ENCODE data around the gene TBC1D9B.

The TBC1D9B gene

DNA sequence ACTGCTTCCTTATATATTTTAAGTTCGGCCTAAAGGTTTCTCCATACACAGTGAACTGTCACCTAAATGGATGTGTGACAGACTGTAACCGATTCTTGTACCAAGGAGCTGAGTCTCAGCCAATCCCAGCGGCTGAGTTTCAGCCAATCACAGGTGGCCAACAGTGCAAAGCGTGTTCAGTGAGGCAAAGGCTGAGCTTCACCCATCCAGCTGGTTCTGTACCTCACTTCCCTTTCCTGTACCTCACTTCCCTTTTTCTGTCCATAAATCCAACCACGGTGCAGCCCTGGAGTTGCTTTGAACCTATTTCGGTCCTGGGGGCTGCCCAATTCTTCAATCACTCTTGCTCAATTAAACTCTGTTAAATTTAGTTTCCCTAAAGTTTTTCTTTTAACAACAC lies 15.7 kb upstream of the TBC1D9B start:
- no peak overlapping the region for H3K27ac ChIP-seq
- H3K9ac ChIP-seq: no peak overlapping the region
- H3K79me2 ChIP-seq: no peaks in the 10 kb centered on the region
- H3K4me1 ChIP-seq: no peaks in the 10 kb centered on the region
- H3K27me3 ChIP-seq (ENCODE audit: control insufficient read depth, insufficient read depth, low read length): no peaks in the 10 kb centered on the region
- H3K36me3 ChIP-seq (ENCODE audit: control insufficient read depth, insufficient read depth, low read length): no peaks in the 10 kb centered on the region
- no peak overlapping the region for H3K4me3 ChIP-seq (ENCODE audit: low read depth, low read length)
- no peak overlapping the region for H2AFZ ChIP-seq
- TF ChIP-seq, protein P1, sequence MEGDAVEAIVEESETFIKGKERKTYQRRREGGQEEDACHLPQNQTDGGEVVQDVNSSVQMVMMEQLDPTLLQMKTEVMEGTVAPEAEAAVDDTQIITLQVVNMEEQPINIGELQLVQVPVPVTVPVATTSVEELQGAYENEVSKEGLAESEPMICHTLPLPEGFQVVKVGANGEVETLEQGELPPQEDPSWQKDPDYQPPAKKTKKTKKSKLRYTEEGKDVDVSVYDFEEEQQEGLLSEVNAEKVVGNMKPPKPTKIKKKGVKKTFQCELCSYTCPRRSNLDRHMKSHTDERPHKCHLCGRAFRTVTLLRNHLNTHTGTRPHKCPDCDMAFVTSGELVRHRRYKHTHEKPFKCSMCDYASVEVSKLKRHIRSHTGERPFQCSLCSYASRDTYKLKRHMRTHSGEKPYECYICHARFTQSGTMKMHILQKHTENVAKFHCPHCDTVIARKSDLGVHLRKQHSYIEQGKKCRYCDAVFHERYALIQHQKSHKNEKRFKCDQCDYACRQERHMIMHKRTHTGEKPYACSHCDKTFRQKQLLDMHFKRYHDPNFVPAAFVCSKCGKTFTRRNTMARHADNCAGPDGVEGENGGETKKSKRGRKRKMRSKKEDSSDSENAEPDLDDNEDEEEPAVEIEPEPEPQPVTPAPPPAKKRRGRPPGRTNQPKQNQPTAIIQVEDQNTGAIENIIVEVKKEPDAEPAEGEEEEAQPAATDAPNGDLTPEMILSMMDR (IDR thresholded peaks at IDR 0.05): no peak
- no peak overlapping the region for H3K4me2 ChIP-seq (ENCODE audit: low read length)
- H3K9me3 ChIP-seq (ENCODE audit: control insufficient read depth, low read length): no peaks in the 10 kb centered on the region

DNA sequence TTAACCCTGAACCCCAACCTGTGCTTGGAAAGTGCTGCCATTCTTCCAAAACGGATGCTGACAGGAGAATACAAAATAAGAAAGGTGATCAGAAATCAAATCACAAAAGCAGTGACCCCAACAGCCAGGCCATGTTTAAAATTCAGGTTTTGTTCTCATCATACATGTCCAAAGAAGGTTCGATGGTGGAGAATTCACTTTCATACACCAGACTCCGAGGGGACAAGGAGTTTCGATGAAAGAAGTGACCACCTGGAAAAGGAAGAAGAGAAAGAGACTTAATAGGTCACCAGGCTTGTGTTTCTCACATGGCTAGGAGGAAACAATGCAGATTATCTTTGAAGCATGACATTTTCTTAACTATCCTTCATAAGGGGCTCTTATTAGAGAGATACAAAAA lies 12.5 kb upstream of the TBC1D9B start:
- Histone ChIP-seq H3K36me3 (ENCODE audit: control insufficient read depth, insufficient read depth, low read length) (no peaks in the 10 kb centered on the region), H3K9me3 (ENCODE audit: control insufficient read depth, low read length) (no peaks in the 10 kb centered on the region), H3K4me2 (ENCODE audit: low read length) (no peak overlapping the region), H3K4me1 (no peaks in the 10 kb centered on the region), H3K9ac (no peak overlapping the region), H3K79me2 (no peaks in the 10 kb centered on the region), H3K27ac (no peak overlapping the region), H2AFZ (no peak overlapping the region), H3K27me3 (ENCODE audit: control insufficient read depth, insufficient read depth, low read length) (no peaks in the 10 kb centered on the region), H3K4me3 (ENCODE audit: low read depth, low read length) (no peak overlapping the region)
- TF ChIP-seq, protein P1 (IDR thresholded peaks at IDR 0.05): no peak

DNA sequence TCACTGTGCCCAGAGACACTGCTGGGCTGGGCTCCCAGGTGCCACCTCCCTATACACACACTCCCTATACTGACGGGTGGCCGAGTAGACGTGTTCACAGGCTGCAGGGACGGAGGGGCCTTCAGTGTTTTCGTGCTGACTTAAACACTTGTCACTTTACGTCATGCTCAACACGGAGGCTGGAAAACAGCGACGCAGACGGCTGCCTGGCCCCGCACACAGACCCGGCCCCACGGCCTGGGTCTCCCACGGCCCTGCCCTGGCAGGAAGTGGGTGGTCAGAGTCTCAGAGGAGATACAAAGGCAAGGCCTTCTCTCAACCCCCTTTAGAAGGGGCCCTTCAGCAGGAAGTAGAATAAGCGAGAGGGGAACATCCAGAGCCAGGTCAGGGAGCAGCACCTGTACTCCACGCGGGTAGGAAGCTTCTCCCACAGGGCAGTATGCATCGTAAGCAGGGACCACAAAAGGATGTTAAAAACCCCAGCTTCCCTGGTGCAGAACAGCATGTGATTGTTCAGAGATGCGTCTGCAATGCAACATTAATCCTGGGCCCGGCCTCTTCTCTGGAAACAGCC lies 11.9 kb upstream of the TBC1D9B start:
- Histone ChIP-seq H3K4me2 (ENCODE audit: low read length) (no peak overlapping the region), H3K9me3 (ENCODE audit: control insufficient read depth, low read length) (no peaks in the 10 kb centered on the region), H3K27ac (no peak overlapping the region), H3K27me3 (ENCODE audit: control insufficient read depth, insufficient read depth, low read length) (no peaks in the 10 kb centered on the region), H3K79me2 (no peaks in the 10 kb centered on the region), H3K36me3 (ENCODE audit: control insufficient read depth, insufficient read depth, low read length) (no peaks in the 10 kb centered on the region), H3K4me3 (ENCODE audit: low read depth, low read length) (no peak overlapping the region), H3K9ac (no peak overlapping the region), H2AFZ (no peak overlapping the region), H3K4me1 (no peaks in the 10 kb centered on the region)
- TF ChIP-seq, protein P1 (IDR thresholded peaks at IDR 0.05): no peak

DNA sequence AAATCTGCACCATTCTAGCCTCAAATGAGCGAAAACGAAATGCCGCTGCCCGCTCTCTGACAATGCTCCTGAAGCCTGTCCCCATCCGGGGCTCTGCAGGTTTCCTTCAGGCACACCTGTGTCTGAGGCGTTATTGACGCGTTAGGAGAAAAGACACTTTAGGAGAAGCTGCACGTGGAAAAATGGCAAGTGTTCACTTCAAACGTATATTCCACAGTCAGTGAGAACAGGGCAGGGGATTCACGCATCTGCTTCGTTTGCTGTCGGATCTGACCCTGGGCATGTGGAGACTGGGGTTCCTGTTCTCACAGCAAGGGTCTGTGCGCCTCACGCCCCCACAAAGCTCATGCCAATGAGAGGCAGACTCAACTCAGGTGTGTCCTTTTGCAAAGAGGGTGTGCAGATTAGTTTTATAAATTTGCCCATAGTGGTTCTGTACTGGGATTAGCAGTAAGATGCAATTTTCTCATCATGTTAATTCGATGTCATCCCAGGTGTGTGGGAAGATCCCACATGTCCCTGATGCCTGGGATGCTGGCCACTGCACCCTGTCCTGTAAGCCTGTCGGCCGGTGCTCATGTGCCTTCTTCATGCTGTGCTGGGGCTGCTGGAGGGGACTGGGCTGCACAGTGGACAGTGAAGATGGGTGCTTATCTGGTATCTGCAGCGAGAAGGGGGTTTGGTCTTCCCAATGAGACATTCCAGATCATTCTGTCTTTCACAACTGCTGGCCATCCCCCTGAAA lies 11.2 kb upstream of the TBC1D9B start:
- Histone ChIP-seq H3K4me2 (ENCODE audit: low read length) (no peak overlapping the region), H3K79me2 (no peaks in the 10 kb centered on the region), H3K4me3 (ENCODE audit: low read depth, low read length) (no peak overlapping the region), H3K4me1 (no peaks in the 10 kb centered on the region), H3K9ac (no peak overlapping the region), H2AFZ (no peak overlapping the region), H3K27ac (no peak overlapping the region), H3K36me3 (ENCODE audit: control insufficient read depth, insufficient read depth, low read length) (no peaks in the 10 kb centered on the region), H3K9me3 (ENCODE audit: control insufficient read depth, low read length) (no peaks in the 10 kb centered on the region), H3K27me3 (ENCODE audit: control insufficient read depth, insufficient read depth, low read length) (no peaks in the 10 kb centered on the region)
- TF ChIP-seq, protein P1 (IDR thresholded peaks at IDR 0.05): no peak

DNA sequence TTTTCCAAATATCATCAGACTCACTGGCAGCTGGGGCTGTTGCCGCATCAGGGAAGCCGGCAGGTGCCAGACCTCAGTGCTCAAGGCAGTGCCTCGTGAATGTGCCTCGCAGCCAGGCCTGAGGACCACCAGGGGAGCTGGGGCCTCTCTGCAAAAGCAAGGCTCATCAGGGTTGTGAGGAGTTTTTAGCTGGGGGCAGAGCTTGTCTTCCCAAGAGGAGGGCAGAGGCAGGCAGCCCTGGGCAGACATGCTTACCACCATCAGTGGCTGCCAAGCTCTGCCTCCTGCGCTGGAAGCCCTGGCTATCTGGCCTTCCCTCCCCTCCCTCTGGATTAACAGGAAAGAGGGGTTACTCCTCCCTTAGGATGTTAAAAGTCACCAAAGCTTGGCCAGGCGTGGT lies 8.8 kb upstream of the TBC1D9B start:
- Histone ChIP-seq H3K9ac (no peak overlapping the region), H3K36me3 (ENCODE audit: control insufficient read depth, insufficient read depth, low read length) (no peaks in the 10 kb centered on the region)

More for the DNA sequence above, 8.8 kb upstream of the TBC1D9B start:
- TF ChIP-seq, protein P1 (IDR thresholded peaks at IDR 0.05): no peak
- H3K79me2 ChIP-seq: no peaks in the 10 kb centered on the region
- H3K4me1 ChIP-seq: no peaks in the 10 kb centered on the region
- no peaks in the 10 kb centered on the region for H3K27me3 ChIP-seq (ENCODE audit: control insufficient read depth, insufficient read depth, low read length)
- H3K4me3 ChIP-seq (ENCODE audit: low read depth, low read length): no peak overlapping the region
- no peak overlapping the region for H2AFZ ChIP-seq
- H3K9me3 ChIP-seq (ENCODE audit: control insufficient read depth, low read length): no peaks in the 10 kb centered on the region
- no peak overlapping the region for H3K4me2 ChIP-seq (ENCODE audit: low read length)
- no peak overlapping the region for H3K27ac ChIP-seq
